GM19438 (cell line): Measurements from ENCODE around the gene C18orf32.
"Not testable (repeated sequence)": the region's sequence is repeated elsewhere in the genome, so short reads cannot be mapped to it uniquely, and the experiment has no call there.

ENCODE experiments used
- ATAC-seq: cut with Tn5 transposase; IDR thresholded peaks from one replicate; pipeline ENCODE4 v1.9.1; 2021; ENCODE audit warnings: low read depth; ENCODE audit not compliant: unreplicated experiment

Gene C18orf32

GRCh38 chr18:49472459-49472858 lies 14.6 kb downstream of the C18orf32 start:
- no peak for ATAC-seq

DNA sequence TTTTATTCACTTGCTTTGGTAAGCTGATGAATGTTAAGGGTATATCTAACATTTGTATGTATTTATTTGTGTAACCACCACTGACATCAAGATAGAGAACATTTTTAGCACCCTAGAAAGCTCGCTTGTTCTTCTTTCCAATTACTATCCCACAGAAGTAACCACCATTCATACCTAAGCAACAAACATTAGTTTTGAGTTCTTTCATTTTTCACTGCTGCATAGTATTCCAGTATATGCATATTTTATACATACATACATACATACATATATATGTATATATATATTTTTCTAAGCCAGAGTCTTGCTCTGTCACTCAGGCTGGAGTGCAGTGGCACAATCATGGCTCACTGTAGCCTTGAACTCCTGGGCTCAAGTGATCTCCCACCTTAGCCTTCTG lies 15.5 kb downstream of the C18orf32 start:
- ATAC-seq = no peak

DNA sequence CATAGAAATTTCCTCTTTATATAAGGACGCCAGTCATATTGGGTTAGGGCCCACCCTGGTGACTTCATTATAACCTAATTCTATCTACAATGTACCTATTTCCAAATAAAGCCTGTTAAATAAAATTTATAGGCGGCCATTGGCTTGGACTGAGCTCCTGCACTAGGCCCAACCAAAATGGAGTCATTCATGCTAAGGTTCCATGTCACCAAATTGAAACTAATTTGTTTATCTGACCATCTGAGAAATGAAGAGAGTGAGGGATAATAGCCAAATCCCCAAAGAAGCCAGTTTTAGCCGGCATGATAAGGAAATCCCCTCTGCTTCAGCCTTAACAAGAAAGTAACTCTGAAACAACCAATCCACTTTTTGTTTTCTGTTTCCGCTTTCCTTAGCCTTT lies 19.4 kb downstream of the C18orf32 start:
- ATAC-seq = no peak

DNA sequence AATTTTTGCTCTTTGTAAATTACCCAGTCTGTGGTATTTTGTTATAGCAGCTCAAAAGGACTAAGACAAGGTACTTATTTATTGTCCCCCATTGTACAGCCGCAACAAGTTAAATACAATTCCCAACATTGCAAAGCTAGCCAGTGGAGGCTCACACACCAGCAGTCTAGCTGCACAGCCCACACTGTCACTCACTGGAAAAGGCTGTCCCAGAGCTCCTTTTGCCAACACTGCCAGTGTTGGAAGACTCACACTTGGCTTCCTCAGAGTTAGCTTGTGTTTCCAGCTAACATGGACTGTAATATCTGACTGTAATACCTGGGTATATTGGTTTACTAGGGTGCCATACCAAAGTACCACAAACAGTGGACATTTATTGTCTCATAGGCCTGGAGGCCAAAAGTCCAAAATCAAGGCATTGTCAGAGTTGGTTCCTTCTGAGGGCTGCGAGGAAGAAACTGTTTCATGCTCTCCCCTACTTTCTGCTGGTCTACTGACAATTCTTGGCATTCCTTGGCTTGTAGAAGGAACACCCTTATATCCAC lies 19.9 kb downstream of the C18orf32 start:
- no peak for ATAC-seq

DNA sequence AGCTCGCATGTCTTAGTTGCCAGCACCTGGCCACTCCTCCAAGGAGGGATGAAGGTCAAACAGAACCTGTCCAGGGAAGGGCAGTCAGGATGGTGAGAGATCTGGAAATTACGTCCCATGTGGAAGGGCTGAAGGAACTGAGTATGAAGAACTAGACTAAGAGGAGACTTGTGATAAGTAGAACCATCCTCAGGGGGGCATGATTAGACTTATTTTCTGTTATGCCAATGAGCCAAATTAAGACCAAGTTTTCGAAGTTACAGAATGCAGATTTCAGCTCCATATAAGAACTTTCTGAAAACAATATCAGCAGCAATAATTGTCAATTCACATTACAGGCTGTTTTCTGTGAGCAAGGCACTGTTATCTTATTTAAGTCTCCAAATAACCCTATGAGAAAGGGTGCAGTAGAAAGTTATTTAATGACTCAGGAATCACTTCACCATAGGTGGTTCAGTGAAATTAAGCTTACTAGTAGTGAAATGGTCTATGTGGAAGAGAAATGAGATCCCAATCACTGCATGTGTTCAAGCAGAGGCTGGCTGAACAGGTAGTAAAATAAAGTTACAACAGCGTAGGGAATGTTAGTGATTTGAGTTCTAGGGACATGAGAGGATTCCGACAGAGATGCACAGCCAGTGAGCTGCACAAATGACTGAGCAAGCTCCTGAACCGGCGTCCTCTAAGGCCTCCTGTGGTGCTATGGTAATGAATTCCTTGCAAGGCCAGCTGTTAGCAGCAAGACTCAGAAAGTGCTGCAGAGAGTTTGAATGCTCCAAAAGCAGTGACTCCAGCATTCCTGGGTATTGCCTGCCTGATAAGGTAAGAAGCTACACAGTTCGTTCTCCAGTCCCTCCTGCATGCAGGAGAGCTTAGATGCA lies 22.1 kb downstream of the C18orf32 start:
- no peak for ATAC-seq

- no peak for ATAC-seq
Observed at GRCh38 chr18:49461602-49461977, 25.4 kb downstream of the C18orf32 start.

DNA sequence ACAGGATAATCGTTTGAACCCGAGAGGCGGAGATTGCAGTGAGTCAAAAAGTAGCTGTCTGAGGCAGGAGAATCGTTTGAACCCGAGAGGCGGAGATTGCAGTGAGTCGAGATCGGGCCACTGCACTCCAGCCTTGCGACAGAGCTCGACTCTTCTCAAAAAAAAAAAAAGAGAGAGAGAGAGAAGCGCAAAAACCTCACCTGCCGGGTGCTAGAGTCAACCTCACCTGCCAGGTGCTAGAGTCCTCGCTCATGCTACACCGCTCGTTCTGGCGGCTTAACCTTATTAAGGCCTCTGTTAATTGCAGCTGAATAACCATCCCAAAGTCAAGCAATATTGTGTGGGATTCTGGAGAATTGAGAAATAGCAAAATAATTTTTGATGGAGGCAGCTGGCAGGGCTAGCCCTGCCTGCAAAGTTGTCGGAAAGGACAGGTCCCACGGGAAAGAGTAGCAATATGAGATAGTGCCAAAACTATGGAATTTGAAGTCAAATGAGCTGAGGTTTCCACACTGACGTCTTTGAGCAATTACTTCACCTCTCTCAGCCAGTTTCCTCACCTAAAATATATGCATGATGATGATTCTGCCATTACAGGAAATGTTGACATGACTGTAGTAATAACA lies 25.9 kb downstream of the C18orf32 start:
- ATAC-seq = no peak

GRCh38 chr18:49459404-49460171 lies 27.4 kb downstream of the C18orf32 start:
- no peak for ATAC-seq

GRCh38 chr18:49457616-49458015 lies 29.4 kb downstream of the C18orf32 start:
- no peak for ATAC-seq

DNA sequence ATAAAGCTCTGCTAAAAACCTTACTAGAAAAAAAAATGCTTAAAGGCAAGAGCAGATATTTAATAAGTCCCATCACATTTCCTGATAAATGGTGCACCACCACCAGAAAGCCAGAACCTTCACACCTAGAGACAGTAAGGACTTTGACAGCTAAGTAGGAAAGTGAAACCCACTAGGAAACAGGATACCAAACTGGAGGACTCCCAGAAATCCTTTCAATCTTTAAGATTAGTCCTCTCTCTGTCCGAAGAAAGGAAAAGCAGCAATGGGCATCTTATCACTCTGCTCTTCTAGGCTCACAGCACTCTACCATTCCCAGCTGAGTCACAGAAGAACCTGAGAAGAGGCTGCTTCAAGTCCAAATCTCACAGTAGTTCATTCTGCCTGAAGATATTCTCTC lies 30.2 kb downstream of the C18orf32 start:
- ATAC-seq = no peak

DNA sequence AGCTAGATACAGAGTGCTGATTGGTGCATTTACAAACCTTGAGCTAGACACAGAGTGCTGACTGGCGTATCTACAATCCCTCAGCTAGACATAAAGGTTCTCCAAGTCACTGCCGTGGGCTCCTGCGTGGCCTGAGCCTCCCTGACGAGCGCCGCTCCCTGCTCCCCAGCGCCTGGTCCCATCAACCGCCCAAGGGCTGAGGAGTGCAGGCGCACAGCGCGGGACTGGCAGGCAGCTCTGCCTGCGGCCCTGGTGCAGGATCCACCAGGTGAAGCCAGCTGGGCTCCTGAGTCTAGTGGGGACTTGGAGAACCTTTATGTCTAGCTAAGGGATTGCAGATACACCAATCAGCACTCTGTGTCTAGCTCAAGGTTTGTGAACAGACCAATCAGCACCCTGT lies 34.5 kb downstream of the C18orf32 start:
- not testable (repeated sequence) for ATAC-seq

DNA sequence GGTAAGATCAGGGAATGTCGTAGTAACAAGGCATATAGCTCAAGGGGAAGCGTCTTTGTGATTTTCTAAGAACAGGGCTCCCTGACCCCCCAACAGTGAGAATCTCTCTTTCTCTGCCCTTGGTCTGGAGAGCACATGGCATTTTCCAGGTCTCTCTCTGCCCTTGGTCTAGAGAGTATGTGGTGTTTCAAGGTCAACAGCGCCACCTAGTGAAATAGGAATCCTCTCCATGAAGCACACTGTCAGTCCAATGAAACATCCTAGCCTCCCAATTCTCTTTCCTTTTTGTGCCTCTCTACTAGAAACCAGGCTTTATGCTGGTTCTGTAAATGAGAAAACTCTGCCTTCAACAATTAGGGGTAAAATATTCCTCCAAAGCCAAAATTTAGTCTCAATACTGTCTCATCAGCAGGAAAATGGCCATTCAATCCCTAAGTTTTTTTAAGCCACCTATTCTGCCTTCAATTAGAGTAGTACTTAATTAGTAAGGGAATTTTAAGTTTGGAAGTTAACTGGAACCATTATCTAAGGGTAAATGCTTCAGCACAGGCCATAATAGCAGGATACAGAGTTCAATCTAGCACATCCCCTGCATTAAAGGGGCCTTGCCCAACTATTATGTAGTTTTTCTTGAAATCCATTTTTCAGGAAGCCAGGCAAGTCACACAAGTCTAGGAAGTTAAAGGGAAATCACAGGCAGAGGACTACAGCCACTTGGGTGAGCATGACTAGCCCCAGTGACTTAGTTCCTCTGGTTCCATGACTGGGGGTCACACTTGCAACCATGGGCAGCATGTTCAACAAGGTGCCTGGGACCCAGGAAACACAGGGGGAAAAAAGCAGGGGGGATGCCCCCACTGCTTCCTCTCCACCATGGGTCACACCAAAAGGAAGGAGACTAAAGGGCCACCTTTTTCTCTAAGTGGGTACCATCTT lies 39.0 kb downstream of the C18orf32 start:
- no peak for ATAC-seq

DNA sequence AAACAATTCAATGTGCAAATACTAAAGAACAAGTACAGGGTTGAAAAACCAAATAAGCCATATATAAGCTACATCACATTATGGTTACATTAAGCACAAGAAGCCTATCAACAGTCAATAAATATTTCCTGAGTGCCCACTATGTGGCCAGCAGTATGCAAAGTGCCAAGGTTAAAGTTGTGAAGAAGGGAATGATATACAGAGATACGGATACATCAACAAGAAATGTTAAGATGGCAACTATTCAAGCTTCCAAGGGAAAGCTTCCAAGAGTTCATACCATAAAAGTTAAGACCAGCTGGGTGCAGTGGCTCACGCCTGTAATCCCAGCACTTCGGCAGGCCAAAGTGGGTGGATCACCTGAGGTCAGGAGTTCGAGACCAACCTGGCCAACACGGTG lies 40.6 kb downstream of the C18orf32 start:
- no peak for ATAC-seq

GRCh38 chr18:49444581-49444980 lies 42.5 kb downstream of the C18orf32 start:
- no peak for ATAC-seq

DNA sequence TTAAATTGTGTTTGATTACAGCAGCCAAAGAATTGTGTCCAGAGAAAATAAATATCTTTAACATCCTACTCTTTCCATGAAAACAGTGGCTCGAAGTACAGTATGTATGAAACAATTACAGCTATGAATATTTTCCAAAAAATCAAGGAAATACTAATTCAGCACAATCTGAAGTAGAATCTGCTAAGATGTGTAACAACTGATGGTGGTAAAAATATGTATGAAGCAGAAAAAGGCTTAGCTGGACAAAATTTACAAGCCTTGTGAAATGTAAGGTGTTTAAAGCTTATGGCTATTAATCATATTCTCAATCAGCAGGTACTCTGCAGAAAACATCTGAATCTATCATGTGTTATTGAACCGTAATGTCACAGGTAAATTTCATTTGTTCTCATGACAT lies 43.2 kb downstream of the C18orf32 start:
- no peak for ATAC-seq

DNA sequence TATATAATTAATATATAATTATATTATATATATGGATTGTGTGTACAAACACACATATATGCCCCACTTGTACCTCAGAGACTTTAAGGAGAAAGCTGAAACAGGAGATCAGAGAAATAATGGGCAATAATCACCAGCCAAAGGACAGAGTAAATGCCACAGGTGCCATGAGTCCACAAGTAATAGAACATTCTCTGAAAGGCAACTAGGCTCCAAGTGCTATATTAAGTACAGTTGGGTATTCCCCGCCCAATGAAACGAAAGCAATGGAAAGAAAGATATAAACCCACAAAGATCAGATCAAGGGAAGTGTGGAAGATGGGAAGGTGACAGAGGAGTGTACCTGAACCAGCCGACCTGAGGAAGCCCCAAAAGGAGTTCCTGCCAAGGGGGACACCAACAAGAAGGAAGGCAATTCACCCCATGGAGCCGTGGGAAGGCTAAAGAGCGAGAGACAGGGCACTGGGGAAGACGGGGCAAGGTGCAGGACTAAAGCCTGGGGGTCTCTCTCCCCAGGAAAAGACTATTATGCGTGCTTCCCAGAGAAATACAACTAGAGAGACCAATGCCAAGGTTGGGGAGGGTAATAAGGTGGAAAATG lies 45.6 kb downstream of the C18orf32 start:
- no peak for ATAC-seq

DNA sequence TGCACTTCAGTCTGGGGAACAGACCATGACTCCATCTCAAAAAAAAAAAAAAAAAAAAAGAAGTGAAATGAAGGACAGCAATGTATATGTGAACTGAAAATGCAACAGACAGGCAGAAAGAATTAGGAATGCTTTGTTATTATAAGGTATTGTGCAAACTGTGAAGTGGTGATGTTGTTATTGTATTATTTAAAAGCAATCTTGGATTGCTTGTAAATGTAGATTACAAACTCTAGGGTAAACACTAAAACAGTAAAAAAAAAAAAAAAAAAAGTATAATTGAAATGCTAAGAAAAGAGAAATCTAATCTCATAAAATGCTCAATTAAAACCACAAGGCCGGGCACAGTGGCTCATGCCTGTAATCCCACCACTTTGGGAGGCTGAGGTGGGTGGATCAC lies 51.9 kb downstream of the C18orf32 start:
- no peak for ATAC-seq

DNA sequence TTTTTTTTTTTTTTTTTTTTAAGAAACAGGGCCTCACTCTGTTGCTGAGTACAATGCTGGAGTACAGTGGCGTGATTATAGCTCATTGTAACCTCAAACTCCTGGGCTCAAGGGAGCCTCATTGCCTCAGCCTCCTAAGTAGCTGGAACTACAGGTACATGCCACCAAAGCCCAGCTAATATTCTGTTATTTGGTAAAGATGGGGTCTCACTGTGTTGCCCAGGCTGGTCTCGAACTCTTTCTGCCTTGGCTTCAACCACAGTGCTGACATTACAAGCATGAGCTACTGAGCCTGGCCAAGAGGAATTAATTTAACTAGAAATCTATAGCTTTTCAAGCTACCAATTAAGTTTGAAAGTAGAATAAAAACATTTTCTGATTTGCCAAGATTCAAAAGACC lies 54.4 kb downstream of the C18orf32 start:
- no peak for ATAC-seq

DNA sequence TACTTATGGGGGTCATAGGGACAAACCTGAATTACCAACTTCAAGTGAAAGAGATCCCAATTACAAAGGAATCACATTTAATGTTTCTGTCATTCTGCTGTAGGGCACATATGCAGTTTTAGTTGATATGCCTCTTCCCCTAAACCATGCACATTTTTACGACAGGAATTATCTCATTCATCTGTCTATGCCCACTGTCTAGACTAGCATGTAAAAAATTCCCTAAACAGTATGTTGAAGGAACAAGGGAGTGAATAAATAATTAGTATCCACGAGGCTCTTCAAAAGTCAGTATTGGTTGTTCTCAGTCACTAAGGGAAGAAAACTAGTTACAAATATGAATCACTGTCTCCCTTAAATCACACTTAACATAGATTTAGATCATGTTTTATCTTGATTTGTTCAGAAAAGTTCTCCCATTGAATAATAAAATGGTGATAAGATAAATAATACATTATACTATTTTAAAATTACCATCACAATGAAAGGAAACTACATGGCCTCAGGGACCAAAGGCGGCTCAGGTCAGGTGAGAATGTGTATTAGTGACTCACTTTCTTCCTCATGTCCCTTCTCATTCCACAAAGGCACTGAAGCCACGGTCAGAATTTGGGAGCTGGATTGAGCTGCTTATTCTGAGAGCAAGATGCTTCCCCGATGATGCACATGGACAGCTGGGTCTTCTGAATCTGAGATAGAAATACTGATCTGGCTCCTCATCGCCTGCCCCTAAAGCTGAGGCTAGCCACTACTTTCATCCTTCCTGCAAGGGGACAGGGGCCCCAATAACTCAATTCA lies 55.7 kb downstream of the C18orf32 start:
- ATAC-seq = no peak
